Astrocyte of the spinal cord (primary cell): ENCODE measurements around the gene NR3C1.

Experiments
- DNase-seq: peaks from one replicate; pipeline ENCODE4 v3.0.0; 2011; ENCODE audit warnings: low read depth, low spot score
- H3K4me3 ChIP-seq: 2 replicates; pipeline ENCODE4 v1.5.1; 2011; ENCODE audit warnings: low read depth, mild to moderate bottlenecking, low read length, moderate library complexity
- in situ Hi-C: cut with HindIII; loops from 2 replicates; pipeline ENCODE4 v1.10.0; 2017; ENCODE audit warnings: low sequenced_read_pairs
- TF ChIP-seq, protein P1 (sequence below): IDR thresholded peaks from 2 replicates; pipeline ENCODE4 v1.5.1; 2012; ENCODE audit warnings: low read depth, mild to moderate bottlenecking, low read length, inconsistent platforms

The NR3C1 gene

DNA sequence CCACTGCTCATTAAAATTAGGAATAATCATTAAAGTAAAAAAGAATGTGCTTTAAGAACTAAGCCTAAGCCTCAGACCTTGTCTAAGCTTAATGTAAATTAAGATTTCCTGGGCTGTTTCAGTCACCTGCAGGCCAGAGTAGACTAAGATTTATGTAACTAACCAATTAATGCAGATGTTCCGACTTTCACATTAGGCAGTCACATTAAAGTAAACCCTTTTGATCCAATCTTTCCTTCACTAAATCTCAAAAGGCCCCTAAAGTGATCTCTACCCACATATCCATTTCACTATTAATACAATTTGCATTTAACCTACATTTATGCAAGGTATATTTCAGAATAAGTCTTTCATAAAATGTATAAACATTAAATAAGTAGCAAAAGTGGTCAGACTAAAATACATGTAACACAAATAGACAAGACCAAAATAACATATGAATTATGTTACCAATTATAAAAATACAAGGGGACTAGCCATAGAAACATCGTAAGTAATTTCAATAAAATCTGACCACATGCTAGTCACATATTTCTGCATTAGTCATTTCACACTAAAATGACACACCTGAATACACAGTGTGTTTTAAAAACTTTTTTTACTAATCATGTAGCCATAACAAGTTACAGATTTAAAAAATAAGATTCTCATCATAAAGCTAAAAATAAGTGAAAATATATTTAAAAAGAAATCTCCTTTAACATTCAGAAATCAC is 7.7 kb downstream of the NR3C1 start:
- peak; percentile 27 for DNase-seq
- no peak overlapping the region for H3K4me3 ChIP-seq
- in situ Hi-C loops, result no loop called here
- TF ChIP-seq, protein P1, sequence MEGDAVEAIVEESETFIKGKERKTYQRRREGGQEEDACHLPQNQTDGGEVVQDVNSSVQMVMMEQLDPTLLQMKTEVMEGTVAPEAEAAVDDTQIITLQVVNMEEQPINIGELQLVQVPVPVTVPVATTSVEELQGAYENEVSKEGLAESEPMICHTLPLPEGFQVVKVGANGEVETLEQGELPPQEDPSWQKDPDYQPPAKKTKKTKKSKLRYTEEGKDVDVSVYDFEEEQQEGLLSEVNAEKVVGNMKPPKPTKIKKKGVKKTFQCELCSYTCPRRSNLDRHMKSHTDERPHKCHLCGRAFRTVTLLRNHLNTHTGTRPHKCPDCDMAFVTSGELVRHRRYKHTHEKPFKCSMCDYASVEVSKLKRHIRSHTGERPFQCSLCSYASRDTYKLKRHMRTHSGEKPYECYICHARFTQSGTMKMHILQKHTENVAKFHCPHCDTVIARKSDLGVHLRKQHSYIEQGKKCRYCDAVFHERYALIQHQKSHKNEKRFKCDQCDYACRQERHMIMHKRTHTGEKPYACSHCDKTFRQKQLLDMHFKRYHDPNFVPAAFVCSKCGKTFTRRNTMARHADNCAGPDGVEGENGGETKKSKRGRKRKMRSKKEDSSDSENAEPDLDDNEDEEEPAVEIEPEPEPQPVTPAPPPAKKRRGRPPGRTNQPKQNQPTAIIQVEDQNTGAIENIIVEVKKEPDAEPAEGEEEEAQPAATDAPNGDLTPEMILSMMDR, result no peak

DNA sequence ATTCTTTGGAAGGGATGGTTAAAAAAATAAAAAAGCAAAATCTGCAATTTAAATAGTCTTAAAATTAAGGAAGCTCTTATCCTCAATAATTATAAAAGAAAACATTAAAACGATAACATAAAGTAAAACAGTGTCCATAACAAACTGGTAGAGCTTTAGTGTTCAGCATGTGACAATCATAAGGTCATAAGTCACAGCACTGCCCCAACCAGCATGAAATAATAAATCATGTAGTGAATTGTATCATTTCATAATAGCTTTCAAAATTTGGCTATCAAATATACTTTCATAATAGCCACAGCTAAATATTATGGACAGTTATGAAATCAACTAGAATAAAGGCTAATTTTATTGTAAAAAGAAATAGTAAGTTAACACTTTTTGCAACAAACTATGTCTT is 10.0 kb downstream of the NR3C1 start:
- H3K4me3 ChIP-seq, result no peak overlapping the region
- TF ChIP-seq, protein P1, result no peak
- DNase-seq, result no peak
- in situ Hi-C loops, result no loop called here

DNA sequence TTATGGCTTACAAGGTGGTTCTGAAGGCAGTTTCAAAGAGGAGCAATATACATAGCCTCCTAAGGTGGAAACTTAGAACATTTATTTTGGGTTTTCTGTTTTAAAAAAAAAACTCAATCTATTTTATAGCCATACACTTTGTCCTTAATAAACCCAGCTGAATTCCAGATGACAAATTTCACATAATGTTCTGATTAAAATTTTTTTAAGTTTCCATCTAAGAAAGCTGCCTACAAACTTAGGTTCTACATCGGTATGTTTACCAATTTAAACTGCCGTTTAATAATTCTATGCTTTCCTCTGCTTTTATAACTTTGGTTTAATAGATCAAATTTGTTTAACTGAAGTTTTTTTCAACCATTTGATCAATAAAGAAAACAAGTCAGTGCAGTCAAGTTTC is 12.5 kb downstream of the NR3C1 start:
- H3K4me3 ChIP-seq, result no peak overlapping the region
- no peak for DNase-seq
- TF ChIP-seq, protein P1, result no peak
- in situ Hi-C loops, result no loop called here

DNA sequence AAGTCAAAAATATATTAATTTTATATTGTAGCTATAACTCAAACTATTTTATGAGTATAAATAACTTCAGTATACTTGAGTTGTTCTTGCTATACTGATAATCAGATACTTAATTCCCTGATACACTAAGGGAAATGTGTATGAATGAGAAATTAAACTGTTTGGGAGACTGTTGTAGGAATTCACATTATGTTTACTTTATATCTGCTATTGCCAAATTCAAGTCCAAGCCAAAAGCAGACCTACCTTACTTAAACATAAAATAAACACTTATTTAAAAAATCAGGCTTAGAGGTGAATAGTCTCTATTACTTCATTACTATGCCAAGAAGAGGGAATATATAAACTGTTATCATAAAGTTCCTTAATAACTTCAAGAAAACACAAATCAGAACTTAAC is 13.2 kb downstream of the NR3C1 start:
- no peak for DNase-seq
- in situ Hi-C loops, result no loop called here
- TF ChIP-seq, protein P1, result no peak
- no peak overlapping the region for H3K4me3 ChIP-seq

DNA sequence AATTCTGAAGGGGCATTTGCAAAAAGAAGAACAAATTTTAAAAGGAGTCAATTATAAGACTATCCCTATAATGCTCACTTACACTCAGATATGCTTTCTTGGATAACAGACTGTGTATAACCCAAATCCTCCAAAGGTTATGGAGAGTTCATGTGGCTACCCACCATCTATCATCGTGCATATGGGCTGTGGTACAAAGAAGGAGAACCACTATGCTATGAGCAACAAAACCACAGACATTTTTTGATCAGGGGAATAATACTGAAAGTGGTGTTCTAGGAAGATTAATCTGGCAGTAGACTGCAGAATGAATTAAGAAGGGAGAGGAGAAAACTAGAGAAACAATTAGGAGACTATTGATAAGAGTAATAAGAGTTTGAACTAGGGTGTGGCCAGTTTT is 16.8 kb downstream of the NR3C1 start:
- TF ChIP-seq, protein P1, result no peak
- no peak overlapping the region for H3K4me3 ChIP-seq
- DNase-seq, result peak; percentile 87
- in situ Hi-C loops, result no loop called here

DNA sequence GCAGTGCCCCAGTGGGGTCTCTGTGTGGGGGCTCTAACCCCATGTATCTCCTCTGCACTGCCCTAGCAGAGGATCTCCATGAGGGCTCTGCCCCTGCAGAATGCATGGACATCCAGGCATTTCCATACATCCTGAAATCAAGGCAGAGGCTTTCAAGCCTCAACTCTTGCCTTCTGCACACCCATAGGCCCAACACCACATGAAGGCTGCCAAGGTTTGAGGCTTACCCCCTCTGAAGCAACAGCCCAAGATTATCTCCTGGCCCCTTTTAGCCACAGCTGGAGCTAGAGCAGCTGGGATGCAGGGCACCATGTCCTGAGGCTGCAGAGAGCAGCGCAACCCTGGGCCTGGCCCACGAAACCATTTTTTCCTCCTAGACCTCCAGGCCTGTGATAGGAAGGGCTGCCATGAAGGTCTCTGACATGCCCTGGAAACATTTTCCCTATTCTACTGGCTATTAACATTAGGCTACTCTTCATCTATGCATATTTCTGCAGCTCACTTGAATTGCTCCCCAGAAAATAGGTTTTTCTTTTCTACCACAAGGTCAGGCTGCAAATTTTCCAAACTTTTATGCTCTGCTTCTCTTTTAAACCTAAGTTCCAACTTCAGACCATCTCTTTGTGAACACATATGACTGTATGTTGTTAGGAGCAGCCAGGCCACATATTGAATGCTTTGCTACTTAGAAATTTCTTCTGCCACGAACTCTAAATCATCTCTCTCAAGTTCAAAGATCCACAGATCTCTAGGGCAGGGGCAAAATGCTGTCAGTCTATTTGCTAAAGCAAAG is 18.4 kb downstream of the NR3C1 start:
- TF ChIP-seq, protein P1, result no peak
- in situ Hi-C loops, result no loop called here
- no peak for DNase-seq
- no peak overlapping the region for H3K4me3 ChIP-seq
